Measurements from ENCODE around the gene DMD. TPM values are rescaled to one million over a fixed set of nuclear protein-coding genes. Genes with fewer than 3 reads are reported as not detected.

Gene DMD
- total RNA-seq, 2 experiments from 2014 or later, result 0.20 to 0.47 TPM

GRCh38 chrX:32778965-32779364 lies 432.4 kb downstream of the DMD start:
- intact Hi-C loops (cut with DNase I, micrococcal nuclease), result no loop called here
- ChIA-PET POLR2A (no interaction called here), CTCF (no interaction called here)
- no peaks in the 10 kb centered on the region for H3K36me3 Mint-ChIP-seq (ENCODE audit: low read depth)
- peaks cover 2% of the 10 kb centered on the region for H3K9me3 Mint-ChIP-seq
- no peaks in the 10 kb centered on the region for H3K36me3 ChIP-seq (ENCODE audit: insufficient read depth, low read length)
- DNase-seq, result no peak
- H3K9me3 ChIP-seq (ENCODE audit: control insufficient read depth in 1 of 2, insufficient read depth in 1 of 2, low read length in 2 of 2), result peaks cover 0 to 8% of the 10 kb centered on the region in 2 experiments
- no peaks in the 10 kb centered on the region for H3K27me3 ChIP-seq (ENCODE audit: control insufficient read depth in 1 of 2, insufficient read depth in 2 of 2, low read length in 2 of 2)
- H3K27ac Mint-ChIP-seq, result no peak overlapping the region
- H3K4me1 ChIP-seq (ENCODE audit: insufficient read depth, low read length), result no peaks in the 10 kb centered on the region
- no peaks in the 10 kb centered on the region for H3K27me3 Mint-ChIP-seq
- ATAC-seq (ENCODE audit: poor library complexity), result no peak
- no peak overlapping the region for H3K27ac ChIP-seq (ENCODE audit: low read depth in 1 of 2, low read length in 2 of 2)
- TF ChIP-seq, protein P1, sequence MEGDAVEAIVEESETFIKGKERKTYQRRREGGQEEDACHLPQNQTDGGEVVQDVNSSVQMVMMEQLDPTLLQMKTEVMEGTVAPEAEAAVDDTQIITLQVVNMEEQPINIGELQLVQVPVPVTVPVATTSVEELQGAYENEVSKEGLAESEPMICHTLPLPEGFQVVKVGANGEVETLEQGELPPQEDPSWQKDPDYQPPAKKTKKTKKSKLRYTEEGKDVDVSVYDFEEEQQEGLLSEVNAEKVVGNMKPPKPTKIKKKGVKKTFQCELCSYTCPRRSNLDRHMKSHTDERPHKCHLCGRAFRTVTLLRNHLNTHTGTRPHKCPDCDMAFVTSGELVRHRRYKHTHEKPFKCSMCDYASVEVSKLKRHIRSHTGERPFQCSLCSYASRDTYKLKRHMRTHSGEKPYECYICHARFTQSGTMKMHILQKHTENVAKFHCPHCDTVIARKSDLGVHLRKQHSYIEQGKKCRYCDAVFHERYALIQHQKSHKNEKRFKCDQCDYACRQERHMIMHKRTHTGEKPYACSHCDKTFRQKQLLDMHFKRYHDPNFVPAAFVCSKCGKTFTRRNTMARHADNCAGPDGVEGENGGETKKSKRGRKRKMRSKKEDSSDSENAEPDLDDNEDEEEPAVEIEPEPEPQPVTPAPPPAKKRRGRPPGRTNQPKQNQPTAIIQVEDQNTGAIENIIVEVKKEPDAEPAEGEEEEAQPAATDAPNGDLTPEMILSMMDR (IDR thresholded peaks at IDR 0.05), result no peak
- H3K4me3 ChIP-seq (ENCODE audit: low read length), result no peak overlapping the region
- no peak overlapping the region for H3K4me3 Mint-ChIP-seq
- no peaks in the 10 kb centered on the region for H3K4me1 Mint-ChIP-seq (ENCODE audit: low read depth)

DNA sequence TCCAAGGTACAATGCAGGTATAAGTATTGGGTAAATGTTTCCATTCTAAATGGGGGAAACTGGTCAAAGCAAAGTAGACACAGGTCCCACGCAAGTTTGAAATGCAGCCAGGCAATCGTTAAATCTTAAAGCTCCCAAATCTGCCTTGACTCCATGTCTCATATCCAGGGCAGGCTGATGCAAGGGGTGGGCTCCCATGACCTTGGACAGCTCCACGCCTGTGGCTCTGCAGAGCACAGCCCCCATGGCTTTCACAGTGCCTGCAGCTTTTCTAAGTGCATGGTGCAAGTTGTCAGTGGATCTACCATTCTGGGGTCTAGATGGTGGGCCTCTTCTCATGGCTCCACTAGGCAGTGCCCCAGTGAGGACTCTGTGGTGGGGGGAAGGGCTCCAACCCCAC lies 436.4 kb downstream of the DMD start:
- intact Hi-C loops (cut with DNase I, micrococcal nuclease), result no loop called here
- H3K9me3 Mint-ChIP-seq, result peaks cover 2% of the 10 kb centered on the region
- Histone ChIP-seq H3K27ac (ENCODE audit: low read depth in 1 of 2, low read length in 2 of 2) (no peak overlapping the region), H3K27me3 (ENCODE audit: control insufficient read depth in 1 of 2, insufficient read depth in 2 of 2, low read length in 2 of 2) (no peaks in the 10 kb centered on the region), H3K4me1 (ENCODE audit: insufficient read depth, low read length) (no peaks in the 10 kb centered on the region), H3K9me3 (ENCODE audit: control insufficient read depth in 1 of 2, insufficient read depth in 1 of 2, low read length in 2 of 2) (peaks cover 0 to 8% of the 10 kb centered on the region in 2 experiments), H3K36me3 (ENCODE audit: insufficient read depth, low read length) (no peaks in the 10 kb centered on the region), H3K4me3 (ENCODE audit: low read length) (no peak overlapping the region)
- TF ChIP-seq, protein P1 (IDR thresholded peaks at IDR 0.05), result no peak
- H3K27ac Mint-ChIP-seq, result no peak overlapping the region
- POLR2A ChIA-PET, result no interaction called here
- H3K27me3 Mint-ChIP-seq, result no peaks in the 10 kb centered on the region
- H3K36me3 Mint-ChIP-seq (ENCODE audit: low read depth), result no peaks in the 10 kb centered on the region
- no peaks in the 10 kb centered on the region for H3K4me1 Mint-ChIP-seq (ENCODE audit: low read depth)
- DNase-seq (no peak), ATAC-seq (ENCODE audit: poor library complexity) (no peak)
- H3K4me3 Mint-ChIP-seq, result no peak overlapping the region
- CTCF ChIA-PET, result no interaction called here

- H3K27me3 Mint-ChIP-seq, result no peaks in the 10 kb centered on the region
- DNase-seq (no peak), ATAC-seq (ENCODE audit: poor library complexity) (no peak)
- intact Hi-C loops (cut with DNase I, micrococcal nuclease), result no loop called here
- ChIA-PET CTCF (no interaction called here), POLR2A (no interaction called here)
- Histone ChIP-seq H3K27me3 (ENCODE audit: control insufficient read depth in 1 of 2, insufficient read depth in 2 of 2, low read length in 2 of 2) (no peaks in the 10 kb centered on the region), H3K4me1 (ENCODE audit: insufficient read depth, low read length) (no peaks in the 10 kb centered on the region), H3K4me3 (ENCODE audit: low read length) (no peak overlapping the region), H3K27ac (ENCODE audit: low read depth in 1 of 2, low read length in 2 of 2) (no peak overlapping the region), H3K36me3 (ENCODE audit: insufficient read depth, low read length) (no peaks in the 10 kb centered on the region), H3K9me3 (ENCODE audit: control insufficient read depth in 1 of 2, insufficient read depth in 1 of 2, low read length in 2 of 2) (no peaks in the 10 kb centered on the region)
- no peaks in the 10 kb centered on the region for H3K36me3 Mint-ChIP-seq (ENCODE audit: low read depth)
- no peaks in the 10 kb centered on the region for H3K4me1 Mint-ChIP-seq (ENCODE audit: low read depth)
- H3K4me3 Mint-ChIP-seq, result no peak overlapping the region
- TF ChIP-seq, protein P1 (IDR thresholded peaks at IDR 0.05), result no peak
- H3K27ac Mint-ChIP-seq, result no peak overlapping the region
- H3K9me3 Mint-ChIP-seq, result no peaks in the 10 kb centered on the region
Measured at GRCh38 chrX:32749070-32749469, 462.3 kb downstream of the DMD start.

Measured in CD4-positive, alpha-beta T cell (primary cell).